Fibroblast of peridontal ligament (primary cell): ENCODE data around the gene RTP5.

Experiments used
- DNase-seq: peaks from one replicate; pipeline ENCODE4 v3.0.0-alpha.2; 2010; ENCODE audit errors: extremely low read depth

Gene RTP5

DNA sequence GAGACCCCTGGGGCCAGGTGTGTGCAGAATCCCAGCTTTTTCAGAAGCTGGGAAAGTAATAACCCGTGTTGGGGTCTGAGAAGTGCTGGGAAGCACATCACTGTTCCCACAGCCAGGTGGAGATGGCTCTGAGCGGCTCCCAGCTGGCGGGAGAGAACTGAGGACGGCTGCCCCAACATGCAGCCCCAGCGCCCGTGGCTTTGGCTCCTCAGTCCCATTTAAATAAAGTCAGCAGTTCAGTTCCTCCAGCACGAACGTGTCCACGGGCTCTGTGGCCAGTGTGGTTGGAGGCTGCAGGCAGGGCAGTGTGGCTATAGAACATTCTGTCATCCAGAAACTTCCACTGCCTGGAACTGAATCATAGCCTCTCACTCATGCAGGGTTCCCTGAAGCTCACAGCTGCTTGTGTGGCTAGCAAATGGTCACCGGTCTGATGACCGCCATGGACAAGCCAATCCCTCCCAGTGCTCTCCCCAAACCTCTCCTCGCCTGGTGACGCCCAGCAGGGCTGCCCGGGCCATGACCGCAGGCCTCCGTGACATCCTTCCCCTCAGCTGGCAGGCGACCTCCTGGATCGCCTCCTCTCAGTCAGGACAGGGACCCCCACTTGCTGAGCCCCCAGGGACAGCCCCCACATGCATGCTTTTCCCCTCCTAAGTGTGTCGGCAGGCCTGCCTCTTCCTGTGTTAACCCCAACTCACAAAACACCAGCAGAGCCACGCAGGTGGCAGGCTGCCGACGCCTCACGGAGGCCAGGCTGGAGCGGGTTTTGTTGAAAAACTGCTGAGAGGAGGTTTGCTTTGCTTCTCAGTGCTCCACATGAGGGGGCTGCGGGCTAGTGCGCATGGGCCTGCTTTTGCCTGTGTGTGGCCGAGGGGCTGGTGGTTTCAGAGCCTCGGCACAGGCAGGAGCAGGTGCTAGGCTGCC is 1.3 kb downstream of the RTP5 start:
- no peak for DNase-seq

- DNase-seq: no peak
Observed at GRCh38 chr2:241871538-241872312, 2.2 kb downstream of the RTP5 start.

- no peak for DNase-seq
Observed at GRCh38 chr2:241872313-241872642, 2.7 kb downstream of the RTP5 start.

GRCh38 chr2:241873081-241873802 is 3.7 kb downstream of the RTP5 start:
- DNase-seq: no peak

- no peak for DNase-seq
Observed at GRCh38 chr2:241873803-241874110, 4.2 kb downstream of the RTP5 start.

- no peak for DNase-seq
Observed at GRCh38 chr2:241874277-241874925, 4.9 kb downstream of the RTP5 start.

- peak; percentile 21 for DNase-seq
Observed at GRCh38 chr2:241875754-241876527, 6.4 kb downstream of the RTP5 start.

GRCh38 chr2:241876528-241877196 is 7.1 kb downstream of the RTP5 start:
- DNase-seq: no peak

DNA sequence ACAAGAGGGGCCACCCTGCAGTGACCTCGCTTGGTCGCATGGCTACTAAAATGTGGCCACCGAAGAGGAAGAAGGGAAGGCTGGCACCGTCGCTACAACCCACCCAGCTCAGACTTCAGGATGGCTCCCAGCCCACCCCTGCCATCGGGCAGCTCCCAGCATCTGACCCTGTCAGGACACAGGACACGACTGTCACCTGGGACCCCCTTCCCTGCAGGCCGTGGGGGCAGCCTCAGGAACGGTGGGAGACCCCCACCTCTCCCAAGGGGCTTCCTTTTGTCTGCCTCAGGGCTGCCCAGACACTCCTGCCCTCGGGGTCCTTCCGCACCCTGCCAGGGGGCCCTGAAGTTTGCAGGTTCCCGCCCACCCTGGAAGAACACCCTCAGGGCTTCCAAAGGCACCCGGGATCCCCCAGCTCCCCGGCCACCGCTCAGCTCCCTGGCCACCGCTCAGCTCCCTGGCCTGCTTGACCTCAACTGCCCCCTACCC is 7.7 kb downstream of the RTP5 start:
- DNase-seq: no peak

DNA sequence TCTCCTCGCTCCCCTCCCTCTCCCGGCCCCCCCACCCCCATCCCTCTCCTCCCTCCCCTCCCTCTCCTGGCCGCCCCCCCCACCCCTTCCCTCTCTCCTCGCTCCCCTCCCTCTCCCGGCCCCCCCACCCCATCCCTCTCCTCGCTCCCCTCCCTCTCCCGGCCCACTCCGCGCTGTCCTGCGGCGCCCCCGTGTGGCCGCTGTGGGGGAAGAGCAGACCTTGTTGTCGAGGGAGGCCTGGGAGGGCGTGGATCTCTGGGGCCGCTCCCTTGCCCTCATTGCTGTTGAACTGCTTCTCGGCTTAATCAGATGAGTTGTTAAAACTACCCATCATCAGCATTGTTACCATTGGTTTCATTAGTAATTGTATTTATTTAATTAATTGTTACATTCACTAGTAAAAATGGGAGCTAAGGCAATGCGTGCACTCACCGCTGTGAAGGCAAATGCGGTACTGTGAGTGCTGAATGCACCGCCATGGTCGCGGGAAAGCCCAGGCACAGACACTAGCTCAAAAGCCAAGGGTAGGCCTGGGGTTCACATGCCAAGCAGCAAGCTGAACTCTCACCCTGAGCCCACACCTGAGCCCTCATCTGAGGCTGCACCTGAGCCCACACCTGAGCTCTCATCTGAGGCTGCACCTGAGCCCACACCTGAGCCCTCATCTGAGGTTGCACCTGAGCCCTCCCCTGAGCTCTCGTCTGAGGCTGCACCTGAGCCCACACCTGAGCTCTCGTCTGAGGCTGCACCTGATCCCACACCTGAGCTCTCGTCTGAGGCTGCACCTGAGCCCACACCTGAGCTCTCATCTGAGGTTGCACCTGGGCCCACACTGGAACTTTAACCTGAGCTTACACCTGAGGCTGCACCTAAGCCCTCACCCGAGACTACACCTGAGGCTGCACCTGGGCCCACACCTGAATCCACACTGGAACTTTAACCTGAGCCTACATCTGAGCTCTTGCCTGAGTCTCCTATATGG is 8.8 kb downstream of the RTP5 start:
- DNase-seq: peak; percentile 58

DNA sequence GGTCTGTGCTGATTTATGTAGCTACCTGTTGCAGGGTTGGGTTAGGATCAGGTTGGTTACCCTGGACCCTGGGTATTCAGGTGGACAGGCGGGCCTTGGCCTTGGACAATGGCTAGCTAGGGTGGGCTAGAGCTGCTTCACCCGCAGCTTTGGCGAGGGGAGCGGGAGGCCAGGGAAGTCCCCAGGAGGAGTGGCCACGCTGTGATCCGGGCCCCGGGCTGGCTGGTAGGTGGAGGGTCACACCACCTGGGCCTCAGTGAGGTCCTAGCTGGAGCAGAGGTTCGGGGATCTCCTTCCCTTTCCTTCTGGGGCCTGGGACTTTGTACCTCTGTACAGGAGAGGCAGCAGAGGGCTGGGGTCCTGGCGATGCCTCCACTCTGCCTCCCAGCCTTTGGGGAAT is 9.8 kb downstream of the RTP5 start:
- DNase-seq: no peak

DNA sequence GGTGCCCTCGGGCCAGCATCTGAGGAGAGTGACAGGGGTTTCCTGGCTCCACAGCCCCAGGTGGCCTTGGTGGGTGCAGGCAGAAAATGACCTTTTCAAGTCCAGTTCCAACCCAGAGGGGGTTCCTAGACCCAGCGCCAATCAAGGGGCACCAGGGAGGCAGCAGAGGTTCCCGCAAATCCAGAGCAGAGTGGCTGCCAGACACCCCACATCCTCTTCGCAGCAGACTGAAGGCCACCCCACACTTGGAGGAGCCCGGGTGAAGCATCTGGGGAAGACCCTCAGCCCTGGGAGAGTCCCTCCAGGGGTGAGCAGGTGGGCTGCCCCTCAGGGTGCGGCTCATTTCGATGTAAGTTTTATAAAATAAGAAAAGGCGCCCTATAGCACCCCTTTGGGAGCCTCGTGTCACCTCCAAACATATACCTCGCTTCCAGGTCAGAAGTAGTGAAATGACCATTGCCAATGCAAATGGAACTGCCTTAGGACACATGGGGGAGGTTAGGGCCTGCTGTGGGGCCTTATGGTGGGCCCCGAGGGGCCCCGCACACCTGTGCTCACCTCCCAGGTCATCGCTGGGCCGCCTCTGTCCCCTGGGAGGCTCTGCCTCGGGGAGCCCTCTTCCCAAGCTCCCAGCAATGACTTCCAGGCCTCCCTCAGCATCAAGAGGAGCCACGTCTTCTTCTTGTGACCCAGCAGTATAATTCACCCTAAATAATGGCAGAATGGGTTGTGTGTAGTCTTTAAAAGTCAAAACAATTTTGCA is 11.0 kb downstream of the RTP5 start:
- DNase-seq: no peak

DNA sequence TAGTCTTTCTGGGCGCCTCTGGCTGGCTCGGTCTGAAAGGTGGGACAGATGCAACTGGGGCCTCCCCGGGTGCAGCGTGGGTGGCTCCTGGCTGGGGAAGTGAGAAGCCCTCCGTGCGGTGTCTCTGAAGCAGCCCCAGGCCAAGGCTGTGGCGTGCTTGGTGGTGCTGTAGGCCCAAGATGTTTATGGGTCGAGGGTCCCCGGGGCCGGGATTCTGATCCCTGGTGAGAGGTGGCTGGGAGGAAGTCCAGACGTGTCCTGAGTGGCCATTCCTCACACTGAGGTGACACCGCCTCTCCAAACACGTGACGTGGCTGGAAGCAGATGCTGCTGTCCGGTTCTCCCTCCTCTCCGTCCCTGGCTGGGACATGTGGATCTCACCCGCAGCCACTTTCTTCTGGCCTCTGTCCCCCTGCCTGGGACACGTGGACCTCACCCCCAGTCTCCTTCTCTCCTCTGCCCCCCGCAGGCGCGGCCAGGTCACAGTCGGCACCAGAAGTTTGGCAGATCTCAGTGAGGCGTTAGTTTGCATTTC is 12.6 kb downstream of the RTP5 start:
- DNase-seq: no peak

GRCh38 chr2:241884951-241885290 is 15.4 kb downstream of the RTP5 start:
- DNase-seq: no peak

DNA sequence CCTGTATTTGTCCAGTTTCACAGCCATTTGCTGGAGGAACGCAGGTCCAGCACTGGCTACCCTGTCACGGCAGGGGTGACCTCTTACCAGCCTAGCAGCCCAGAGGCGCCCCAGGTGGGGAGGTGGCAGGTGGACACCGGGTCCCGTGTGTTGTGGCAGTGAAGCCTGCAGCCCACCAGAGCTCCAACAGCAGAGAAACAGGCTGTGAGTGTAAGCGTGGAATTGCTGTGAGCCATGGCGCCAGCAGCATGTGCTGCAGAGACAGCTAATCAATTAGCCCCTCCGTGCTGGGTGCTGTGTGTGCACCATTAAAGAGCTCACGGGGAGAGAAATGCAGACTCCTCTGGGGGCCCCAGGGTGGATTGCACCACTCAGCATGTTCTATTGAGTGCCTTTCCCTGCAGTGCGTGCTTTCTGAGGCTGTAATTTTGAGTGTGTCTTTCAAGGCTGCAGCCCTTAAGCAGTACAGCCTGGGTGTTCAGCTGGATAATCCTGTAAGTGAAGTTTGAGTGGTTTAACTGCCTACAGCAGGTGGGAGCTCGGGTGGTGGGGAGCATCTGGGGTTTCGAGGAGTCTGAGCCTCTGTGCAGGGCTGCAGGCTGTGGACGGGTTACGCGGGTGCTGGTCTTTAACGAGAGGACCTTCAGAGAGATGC is 15.9 kb downstream of the RTP5 start:
- no peak for DNase-seq

- no peak for DNase-seq
Observed at GRCh38 chr2:241885946-241886643, 16.6 kb downstream of the RTP5 start.

GRCh38 chr2:241886840-241887447 is 17.4 kb downstream of the RTP5 start:
- no peak for DNase-seq
